ENCODE results near the gene SIRT1.
A peak's percentile ranks its signal among the peaks of the same experiment; 100 is the strongest.
"Not testable (repeated sequence)": the region's sequence is repeated elsewhere in the genome, so short reads cannot be mapped to it uniquely, and the experiment has no call there.

The SIRT1 gene

DNA sequence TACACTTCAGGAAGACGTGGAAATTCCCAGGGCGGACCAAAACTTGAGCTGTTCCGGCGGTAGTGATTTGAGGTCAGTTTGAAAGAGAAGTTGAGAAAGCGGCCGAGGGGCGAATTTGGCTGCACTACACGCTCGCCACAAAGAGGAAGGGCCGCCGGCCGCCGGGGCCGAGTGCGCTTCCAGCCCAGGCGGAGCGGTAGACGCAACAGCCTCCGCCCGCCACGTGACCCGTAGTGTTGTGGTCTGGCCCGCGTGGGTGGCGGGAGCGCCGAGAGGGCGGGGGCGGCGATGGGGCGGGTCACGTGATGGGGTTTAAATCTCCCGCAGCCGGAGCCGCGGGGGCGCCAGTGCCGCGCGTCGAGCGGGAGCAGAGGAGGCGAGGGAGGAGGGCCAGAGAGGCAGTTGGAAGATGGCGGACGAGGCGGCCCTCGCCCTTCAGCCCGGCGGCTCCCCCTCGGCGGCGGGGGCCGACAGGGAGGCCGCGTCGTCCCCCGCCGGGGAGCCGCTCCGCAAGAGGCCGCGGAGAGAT lies at the start of gene SIRT1:
Gene SIRT1, plus strand, starts transcription at position 344 of the 529 bp plus-strand sequence. Its CDS starts 66 bp downstream, at position 410.
- DNase-seq (ENCODE audit: low read depth in 3 of 3): peak; percentile 78 to 90 (median 78)

DNA sequence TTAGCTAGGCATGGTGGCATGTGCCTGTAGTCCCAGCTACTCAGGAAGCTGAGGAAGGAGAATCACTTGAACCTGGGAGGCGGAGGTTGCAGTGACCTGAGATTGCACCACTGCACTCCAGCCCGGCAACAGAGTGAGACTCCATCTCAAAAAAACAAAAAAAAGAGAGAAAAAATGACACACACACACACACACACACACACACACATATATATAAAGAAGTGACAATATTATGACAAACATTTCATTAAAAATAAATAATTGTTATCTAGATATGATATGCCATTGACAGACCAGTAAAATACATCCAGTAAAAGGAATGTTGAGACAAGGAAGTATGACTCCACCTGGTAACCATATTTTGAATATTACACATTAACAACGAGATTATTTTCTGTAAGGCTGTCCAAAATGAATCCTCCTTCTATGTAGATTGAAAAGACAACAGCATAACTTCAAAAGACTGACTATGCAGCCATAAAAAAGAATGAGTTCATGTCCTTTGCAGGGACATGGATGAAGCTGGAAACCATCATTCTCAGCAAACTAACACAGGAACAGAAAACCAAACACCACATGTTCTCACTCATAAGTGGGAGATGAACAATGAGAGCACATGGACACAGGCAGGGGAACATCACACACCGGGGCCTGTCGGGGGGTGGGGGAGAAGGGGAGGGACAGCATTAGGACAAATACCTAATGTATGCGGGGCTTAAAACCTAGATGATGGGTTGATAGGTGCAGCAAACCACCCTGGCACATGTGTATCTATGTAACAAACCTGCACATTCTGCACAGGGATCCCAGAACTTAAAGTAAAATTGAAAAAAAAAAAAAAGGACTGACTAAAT lies 48.7 kb upstream of the SIRT1 start:
- DNase-seq (ENCODE audit: low read depth in 3 of 3): not testable (repeated sequence)

DNA sequence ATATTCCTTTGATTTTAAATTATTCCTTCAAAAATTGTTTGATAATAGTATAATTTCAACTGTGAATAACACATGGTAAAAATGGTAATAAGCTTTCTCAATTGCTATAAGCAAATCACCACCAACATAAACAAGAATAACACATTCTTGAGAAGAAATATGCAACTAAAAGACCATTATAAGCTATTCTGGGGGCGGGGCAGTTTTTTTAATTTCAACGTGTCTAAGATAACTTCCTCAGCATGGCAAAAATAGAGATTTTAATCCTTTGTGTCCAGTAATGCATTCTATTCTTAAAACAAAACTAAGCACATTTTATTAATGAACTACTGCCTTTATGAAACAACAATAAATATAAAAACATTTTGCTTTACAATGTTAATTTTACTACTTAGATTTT lies 48.0 kb upstream of the SIRT1 start:
- DNase-seq (ENCODE audit: low read depth in 3 of 3): no peak

DNA sequence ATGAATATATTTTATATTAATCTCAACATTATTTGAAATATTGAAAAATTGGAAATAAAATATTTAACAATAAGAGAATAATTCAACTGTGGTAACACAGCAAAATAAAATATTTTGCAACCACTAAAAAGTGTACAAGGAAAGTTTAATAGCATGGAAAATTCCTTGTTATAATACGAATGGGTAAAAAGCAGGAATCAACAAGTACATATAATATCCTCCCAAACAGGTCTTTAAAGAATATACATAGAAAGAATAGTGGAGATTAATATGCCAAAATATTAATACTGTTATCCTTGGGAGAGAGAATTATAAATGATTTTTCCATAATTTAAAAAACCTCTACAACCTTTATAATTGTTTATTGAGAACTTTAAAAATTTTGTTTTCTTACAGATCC lies 47.5 kb upstream of the SIRT1 start:
- no peak for DNase-seq (ENCODE audit: low read depth in 3 of 3)

DNA sequence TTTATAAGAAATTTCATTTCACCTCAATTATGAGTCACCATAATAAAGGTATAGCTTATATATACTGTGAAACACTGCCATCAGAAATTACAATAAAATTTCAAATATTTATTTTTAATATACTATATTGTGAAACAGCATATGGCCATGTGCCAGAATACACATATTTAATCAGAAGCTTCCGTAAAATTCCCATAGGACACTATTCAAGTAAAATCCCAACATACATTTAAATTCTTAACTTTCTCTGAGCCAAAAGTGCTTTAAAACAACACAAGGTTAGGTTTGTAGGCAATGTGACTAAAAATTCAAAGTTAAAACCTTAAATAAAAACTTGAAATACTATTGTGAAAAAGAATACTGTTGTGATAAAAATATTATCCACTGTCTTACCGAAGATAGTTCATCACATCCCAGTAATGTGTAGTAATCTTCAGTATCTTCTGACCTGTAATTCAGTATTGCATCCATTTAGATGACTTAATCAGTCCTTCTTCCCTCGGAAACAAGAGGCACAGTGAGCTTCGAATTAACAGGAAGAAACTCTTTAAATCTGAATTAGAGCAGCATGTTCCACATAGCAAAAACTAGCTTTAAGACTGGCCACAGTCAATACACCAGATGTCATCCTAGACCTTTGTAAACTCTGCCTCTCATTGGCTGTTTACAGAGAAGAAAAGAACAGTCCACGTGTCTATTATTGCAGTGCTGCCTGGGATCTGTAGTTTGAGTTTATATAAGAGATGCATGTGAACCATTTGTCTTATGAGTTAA lies 46.7 kb upstream of the SIRT1 start, which contains the start of gene DNAJC12:
Gene DNAJC12, minus strand, starts transcription at position 648 of the 774 bp plus-strand sequence. Its CDS starts 177 bp downstream, at position 471.
- no peak for DNase-seq (ENCODE audit: low read depth in 3 of 3)

DNA sequence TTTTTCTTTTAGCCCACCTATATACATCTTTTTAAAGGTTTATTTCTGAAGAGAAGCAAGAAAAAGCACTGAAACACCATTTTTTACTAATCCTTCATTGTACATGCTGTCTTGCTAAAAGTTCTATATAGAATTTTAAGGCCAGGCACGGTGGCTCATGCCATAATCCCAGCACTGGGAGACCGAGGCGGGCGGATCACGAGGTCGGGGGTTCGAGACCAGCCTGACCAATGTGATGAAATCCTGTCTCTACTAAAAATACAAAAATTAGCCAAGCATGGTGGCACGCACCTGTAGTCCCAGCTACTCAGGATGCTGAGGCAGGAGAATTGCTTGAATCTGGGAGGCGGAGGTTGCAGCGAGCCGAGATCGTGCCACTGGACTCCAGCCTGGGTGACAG lies 44.9 kb upstream of the SIRT1 start:
- not testable (repeated sequence) for DNase-seq (ENCODE audit: low read depth in 3 of 3)

DNA sequence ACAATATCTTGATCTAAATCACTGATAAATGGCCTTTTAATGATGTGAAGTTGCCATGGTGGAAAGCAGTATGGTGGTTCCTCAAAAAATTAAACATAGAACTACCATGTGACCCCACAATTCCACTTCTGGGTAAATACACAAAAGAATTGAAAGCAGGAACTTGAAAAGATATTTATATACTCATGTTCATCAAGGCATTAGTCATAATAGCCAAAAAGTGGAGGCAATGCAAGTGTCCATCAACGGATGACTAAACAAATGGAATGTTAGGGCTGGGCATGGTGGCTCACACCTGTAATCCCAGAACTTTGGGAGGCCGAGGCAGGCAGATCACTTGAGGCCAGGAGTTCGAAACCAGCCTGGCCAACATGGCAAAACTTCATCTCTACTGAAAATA lies 44.5 kb upstream of the SIRT1 start:
- DNase-seq (ENCODE audit: low read depth in 3 of 3): no peak

DNA sequence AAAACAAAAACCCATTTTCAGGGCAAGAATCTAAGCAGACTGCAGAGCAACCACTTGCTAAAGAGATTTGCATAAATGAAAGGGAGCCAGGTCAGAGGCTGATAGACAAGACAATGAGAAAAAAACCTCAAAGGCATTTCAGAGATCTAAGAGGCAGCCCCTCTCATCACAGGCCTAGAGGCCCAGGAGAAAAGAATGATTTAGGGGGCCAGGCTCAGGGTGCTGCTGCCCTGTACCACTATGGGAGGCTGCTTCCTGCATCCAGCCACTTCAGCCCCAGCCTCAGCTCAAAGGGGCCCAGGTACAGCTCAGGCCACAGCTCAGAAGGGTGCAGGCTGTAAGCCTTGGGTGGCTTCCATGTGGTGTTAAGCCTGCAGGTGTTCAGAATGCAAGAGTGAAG lies 42.7 kb upstream of the SIRT1 start:
- no peak for DNase-seq (ENCODE audit: low read depth in 3 of 3)

DNA sequence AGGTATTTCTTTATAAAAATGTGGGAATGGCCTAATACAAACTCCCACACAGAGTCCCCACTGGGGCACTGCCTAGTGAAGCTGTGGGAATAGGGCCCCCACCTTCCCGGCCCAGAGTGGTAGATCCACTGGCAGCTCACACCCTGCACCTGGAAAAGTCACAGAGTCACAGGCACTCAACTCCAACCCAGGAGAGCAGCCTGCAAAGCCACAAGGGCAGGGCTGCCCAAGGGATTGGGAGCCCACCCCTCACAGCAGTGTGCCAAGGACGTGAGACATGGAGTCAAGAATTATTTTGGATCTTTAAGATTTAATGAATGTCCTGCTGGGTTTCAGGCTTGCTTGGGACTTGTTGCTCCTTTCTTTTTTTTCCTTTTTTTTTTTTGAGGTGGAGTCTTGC lies 41.2 kb upstream of the SIRT1 start:
- DNase-seq (ENCODE audit: low read depth in 3 of 3): no peak

DNA sequence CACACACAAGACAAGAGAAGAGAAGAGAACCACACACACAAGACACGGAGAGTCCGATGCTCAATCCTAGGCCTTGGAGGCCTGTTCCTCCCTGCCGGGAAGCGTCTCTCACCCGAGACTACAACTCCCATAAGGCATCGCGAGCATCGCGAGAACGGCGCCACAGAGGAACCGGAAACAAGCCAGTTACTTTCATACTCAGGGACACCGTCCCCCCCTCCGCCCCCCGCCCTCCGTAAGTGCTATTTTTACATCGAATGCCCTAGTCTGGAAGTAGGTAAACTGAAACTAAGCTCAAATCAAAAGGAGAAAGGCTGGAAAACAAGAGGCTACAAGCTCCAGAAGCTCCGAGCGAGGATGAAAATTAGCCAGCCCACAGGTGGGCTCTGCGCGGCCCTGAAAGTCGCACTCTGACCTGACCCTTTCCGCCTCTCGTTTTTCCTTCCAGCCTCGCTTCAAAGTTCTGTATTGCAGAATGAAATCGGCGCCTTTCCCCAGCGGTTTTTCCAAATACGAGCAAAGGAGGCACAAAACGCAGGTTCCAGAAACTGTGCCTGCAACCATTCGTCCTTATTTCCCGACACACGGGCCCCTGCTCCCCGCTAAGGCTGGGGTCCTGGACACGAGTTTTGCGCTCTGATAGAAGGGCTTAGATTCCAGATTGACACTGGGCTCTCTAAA lies 35.0 kb upstream of the SIRT1 start:
- peak; percentile 85 to 91 (median 91) for DNase-seq (ENCODE audit: low read depth in 3 of 3)

DNA sequence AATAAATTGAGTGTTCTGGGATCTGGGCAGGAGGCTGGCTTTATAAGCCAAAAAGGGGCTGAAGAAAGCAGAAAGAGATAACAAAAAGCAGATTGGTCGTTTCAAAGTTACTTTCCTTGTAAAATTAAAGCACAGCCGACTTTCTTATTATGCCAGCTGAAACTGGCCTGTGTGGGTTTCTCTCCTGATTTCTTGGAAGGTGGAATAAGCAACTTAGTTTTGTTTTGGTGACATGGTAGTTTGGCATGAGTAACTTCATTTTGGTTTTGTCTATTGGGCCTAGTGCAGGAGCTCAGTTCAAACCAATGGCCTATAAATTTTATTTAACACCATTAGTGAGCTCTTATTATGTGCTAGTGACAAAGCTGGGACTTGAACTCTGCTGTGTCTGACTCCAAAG lies 33.3 kb upstream of the SIRT1 start:
- no peak for DNase-seq (ENCODE audit: low read depth in 3 of 3)

DNA sequence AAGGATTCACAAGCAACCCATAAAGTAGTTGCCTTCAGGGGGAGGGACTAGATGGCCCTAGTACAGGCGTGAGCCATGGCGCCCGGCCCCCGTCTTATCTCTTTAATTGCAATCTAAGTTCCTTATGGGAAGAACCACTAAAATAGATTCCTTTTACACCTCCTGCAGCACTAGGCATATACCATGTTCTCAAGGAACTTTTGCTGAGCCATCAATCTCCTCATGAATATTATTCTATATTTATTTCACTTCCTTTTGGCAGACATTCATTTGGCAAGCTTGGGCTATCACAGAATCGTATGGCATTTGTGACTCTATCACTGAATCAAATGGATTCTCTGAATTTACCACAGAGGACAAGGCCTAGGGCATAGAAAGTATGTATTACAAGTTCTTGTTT lies 31.7 kb upstream of the SIRT1 start:
- no peak for DNase-seq (ENCODE audit: low read depth in 3 of 3)

DNA sequence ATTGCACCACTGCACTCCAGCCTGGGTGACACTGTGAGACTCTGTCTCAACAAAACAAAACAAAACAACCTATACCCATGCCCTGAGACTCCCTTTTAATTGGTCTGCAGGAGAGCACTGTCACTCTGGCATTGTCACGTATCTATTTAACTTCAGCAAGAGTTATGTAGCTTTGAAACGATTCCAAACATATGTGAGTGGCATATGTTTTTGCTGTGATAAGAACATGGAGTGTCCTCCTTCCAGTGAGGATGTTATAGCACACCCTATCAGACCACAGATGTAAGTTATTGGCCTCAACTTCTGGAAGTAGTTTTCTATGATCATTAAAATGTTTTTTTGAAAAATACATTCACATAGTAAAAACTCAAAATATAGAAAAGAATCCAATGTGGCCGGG lies 30.9 kb upstream of the SIRT1 start:
- DNase-seq (ENCODE audit: low read depth in 3 of 3): no peak

DNA sequence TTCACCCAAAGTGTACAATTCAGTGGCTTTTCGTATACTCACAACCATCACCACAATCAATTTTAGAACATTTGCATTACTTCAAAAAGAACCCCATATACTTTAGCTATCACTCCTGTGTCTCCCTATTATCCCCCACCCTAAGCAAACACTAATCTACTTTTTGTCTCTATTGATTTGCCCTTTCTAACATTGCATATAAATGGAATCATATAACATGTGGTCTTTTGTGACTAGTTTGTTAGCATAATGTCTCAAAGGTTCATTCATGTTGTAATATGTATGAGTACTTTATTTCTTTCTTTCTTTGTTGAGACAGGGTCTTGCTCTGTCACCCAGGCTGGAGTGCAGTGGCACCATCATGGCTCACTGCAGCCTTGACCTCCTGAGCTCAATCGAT lies 25.5 kb upstream of the SIRT1 start:
- DNase-seq (ENCODE audit: low read depth in 3 of 3): no peak

DNA sequence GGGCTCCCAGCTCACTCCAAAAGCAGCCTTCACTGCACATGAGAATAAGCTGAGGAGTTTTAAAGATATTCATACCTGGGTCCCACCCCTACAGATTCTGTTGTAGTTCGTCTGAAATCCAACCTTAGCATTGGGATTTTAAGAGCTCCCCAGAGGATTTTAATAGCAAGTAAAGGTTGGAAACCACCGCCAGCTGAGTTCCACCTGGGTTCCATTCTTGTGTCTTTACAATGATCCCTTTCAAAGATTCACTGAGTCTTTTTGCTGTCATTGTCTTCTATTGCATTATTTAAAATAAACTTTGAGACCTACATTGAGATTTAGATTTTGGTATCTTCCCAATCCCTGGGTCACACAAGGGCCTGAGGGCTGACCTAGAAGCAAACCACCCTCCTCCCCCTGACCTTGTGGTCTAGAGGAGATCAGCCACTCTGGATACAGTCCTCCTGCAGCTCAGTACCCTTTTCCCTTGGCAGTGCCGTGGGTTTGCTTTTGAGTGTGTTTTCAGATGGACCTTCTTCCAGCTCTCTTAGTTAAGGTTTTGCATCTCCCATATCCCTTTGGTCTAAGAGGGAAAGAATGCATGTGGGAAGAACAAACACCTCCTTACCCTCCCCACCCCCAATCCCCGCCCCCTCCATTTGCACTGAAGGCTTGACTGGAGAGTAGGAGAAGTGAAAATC lies 22.6 kb upstream of the SIRT1 start:
- no peak for DNase-seq (ENCODE audit: low read depth in 3 of 3)

DNA sequence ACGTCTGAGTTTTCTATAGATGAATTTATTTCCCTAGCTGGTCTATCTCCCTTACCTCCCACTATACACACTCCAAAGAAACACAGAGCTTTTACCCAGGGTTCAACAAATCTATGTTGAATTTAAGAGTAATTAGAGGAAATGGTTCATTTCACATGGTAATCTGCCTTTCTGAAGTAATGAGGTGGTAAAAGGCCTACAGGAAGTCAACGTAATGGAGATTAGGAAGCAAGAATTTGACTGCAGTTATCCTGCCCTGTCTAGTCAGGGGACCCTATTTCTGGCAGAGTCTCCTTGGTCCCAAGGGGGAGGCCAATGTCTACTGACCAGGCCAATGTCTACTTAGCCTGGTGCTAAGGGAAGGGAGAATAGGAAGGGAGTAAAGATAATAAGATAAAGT lies 21.4 kb upstream of the SIRT1 start:
- DNase-seq (ENCODE audit: low read depth in 3 of 3): no peak

DNA sequence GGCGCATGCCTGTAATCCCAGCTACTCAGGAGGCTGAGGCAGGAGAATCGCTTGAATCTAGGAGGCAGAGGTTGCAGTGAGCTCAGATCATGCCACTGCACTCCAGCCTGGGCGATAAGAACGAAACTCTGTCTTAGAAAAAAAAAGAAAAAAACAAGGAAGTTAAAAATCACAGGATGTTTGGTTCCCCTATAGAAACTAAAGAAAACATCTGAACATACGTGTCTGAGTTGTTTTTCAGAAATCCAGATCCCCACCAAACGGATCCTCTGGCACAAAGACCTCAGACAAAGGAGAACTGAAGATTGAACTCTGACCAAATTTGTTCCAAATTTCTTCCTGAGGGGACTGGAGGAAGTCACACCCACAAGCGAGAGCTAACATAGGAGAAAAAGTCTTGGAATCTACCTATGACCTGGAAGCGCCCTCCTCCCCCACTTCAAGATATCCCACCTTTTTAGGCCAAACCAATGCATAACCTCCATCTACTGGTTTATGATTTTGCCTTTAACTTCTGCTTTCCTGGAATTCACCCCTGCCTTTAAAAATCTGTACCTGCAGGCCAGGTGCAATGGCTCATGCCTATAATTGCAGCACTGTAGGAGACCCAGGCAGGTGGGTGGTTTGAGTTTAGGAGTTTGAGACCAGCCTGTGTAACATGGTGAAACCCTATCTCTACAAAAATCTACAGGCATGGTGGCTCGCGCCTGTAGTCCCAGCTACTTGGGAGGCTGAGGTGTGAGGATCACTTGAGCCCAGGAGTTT lies 19.7 kb upstream of the SIRT1 start:
- no peak for DNase-seq (ENCODE audit: low read depth in 3 of 3)

DNA sequence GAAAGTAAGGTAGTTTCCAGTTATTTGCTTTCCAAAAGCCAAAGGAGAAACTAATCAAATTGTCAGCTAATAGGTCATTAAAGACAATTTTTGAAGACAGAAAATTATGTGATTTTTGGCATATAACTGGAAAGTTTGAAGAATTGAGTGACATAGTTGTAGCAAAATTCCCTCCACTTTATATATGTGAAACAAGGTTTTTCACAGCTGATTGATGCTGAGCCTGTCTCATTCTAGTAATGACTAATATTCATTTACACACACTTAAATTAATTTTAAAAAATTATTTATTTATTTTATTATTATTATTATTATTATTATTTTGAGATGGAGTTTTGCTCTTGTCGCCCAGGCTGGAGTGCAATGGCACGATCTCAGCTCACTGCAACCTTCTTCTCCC lies 16.3 kb upstream of the SIRT1 start:
- DNase-seq (ENCODE audit: low read depth in 3 of 3): no peak

DNA sequence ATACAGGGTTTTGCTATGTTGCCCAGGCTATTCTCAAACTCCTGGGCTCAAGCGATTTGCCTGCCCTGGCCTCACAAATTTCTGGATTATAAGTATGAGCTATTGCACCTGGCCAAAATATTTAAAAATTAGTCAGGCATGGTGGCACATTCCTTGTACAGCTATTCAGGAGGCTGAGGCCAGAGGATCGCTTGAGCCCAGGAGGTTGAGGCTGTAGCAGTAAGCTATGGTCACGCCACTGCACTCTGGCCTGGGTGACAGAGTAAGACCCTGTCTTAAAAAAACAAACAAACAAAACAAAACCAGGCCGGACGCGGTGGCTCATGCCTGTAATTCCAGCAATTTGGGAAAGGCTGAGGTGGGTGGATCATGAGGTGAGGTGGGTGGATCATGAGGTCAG lies 14.5 kb upstream of the SIRT1 start:
- DNase-seq (ENCODE audit: low read depth in 3 of 3): no peak

DNA sequence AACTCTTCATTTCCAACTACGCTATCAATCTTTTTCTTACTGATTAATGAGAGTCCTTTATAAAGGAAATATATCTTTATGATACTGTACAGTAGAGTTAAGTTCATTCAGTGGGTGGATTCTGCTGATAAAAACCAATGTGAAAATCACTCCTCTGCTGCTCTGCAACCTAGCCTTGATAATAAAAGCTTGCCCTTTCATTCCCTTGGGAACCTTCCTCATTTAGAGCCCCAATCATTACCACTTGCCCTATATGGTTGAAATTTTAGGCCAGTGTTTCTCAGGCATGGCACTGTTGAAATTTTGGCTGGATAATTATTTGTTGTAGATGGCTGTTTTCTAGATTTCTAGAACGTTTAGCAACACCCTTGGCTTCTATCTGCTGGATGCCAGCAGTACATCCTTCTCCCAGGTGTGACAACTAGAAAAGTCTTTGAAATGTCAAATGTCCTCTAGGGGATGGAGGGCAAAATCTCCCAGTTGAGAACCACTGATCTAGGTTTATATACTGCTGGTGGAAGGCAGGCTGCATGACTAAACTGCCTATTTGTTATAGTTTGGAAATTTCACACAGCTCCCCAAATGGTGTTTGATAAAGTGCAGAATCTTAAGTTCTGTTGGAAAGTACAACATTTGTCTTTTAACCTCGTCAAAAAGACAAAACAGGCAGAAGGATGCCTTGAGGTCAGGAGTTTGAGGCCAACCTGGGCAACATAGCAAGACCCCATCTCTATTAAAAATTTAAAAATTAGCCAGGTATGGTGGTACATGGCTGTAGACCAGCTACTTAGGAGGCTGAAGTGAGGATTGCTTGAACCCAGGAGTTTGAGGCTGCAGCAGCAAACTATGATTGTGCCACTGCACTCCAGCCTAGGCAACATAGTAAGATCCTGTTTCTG lies 8.9 kb upstream of the SIRT1 start:
- no peak for DNase-seq (ENCODE audit: low read depth in 3 of 3)

Data from stimulated activated CD4-positive, alpha-beta T cell treated with anti-CD3 and anti-CD28 coated beads, TNF-alpha, amount 100 ng/mL, for 24 hours (primary cell).